GM18868 (cell line): ENCODE data around the gene ENPP6.
"Not testable (repeated sequence)": the region's sequence is repeated elsewhere in the genome, so short reads cannot be mapped to it uniquely, and the experiment has no call there.

Experiments
- ATAC-seq: cut with Tn5 transposase; IDR thresholded peaks from one replicate; pipeline ENCODE4 v1.9.1; 2021; ENCODE audit warnings: mild to moderate bottlenecking, moderate library complexity; ENCODE audit not compliant: unreplicated experiment

Gene ENPP6

DNA sequence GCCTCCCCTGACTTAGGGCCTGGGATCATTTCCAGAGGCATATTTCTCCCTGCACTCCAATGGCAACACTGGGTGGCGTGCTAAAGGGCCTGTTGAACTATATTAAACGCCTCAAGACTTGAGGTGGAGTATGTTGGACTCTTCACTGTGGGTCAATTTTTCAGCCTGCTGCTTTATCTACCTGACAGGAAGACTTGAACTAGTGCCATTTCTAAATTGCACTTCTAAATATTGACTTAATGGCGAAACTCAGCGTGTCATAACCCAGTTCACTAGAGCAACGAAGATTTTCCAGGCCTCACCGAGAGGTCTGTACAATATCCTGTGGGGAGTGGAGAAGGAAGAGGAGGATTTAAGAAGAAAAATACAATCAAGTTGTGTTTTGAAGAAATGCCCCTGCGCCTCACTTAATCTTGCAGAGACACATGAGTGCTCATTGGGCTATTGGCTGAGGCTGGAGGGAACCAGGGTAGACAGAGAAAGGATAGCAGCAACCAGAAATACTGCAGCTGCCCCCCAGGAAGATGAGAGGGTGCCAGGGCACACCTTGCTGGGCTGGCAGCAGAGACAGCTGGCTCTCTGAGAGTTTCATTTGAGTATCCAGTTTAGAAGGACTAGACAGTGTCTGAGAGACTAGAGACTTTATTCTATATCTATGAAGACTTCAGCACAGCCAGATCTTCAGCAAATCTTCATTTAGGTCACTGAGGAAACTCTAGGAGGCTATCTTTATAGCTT, 67.4 kb downstream of the ENPP6 start:
- ATAC-seq: no peak

- ATAC-seq: no peak
Observed at GRCh38 chr4:184148738-184149637, 68.7 kb downstream of the ENPP6 start.

DNA sequence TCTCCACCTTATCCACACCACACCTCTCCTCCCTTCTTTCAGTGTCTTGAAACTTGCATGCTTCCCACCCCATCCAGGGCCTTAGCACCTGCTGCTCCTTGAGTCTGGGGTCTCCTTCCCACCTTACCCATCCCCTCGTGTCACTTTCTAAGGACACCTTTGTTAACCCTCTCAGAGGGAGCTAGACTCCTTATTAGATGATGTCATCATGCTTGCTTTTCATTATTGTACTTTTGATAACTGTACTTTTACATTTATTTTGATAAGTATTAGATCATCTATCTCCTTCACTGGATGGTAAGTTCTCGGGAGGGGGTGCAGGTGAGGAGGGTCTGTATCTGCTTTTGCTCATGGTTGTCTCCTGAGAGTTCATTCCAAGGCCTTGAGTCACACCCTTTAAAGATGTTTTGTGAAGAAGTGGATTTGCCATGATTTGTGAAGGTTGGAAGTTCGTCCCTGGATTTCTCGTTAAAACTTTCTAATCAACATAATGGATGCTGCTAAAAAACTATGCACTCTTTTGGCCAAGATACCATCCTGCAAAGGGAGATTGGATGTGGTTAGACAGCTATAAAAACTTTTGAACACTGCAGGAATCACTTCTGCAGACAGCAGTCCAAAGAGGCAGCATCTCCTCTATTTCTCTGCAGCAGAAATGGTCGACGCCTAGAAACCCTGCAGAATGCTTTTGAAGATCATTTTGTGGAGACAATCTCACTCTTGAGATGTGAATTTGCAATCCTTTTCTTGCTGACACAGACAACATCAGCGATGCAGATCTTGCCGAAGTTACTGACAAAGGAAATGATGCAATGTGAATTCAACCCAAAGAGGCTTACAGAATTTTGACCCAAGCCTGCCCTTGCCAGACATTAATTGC, 69.6 kb downstream of the ENPP6 start:
- no peak for ATAC-seq

GRCh38 chr4:184146951-184147350, 70.7 kb downstream of the ENPP6 start:
- no peak for ATAC-seq

DNA sequence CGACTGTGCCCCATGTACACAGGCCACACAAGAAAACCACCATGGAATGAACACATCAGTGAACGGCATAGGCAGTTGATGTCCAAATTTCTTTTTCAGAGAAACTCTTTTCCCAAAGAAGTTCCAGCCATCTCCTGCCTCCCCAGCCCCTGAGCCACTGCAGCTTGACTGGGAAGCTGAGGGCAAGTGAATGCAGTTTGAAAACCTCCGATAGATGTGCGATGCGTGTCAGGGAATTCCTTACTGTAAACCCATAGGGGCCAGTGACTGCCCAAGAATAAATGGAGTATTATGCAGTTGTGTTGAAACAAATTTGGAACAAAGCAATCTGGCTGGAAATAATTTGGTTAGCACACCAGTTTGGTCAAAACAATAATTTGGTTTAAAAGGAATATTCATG, 72.1 kb downstream of the ENPP6 start:
- no peak for ATAC-seq

DNA sequence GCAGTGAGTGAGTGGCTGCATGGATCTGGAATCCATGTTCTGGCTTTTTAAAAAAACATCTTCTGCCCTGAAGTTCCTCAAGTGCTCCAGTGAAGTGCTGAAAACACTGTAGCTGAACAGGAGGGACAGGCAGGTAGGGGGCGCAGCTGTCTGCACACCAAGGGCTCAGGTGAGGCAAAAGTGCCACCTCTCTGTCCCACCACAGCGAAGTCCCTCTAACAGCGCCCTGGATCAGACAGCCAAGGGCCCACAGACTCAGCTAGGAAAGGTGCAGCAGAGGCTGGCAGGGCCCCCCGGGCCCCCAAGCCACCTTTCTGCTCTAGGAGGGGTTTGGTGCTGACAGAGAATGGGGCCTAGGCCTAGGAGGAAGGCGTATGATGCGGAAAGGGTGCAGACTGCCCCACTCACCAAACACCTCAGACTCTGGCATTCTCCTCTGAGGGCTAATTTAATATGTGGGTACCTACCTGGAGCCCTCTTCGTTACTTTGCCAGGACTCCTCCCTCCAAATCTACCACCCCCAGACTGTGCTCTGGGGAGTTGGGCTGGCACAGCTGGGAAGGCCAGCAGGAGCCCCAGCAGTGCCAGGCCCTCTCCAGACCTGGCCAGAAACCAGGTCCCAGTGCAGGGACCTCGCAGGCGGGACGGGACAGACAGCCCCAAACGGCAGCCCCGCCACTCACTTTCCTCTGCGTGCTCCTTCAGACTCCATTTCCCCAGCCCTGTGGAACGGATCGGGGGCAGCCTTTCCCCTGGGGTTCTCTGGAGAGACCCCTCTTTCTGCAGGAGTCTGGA, 73.7 kb downstream of the ENPP6 start:
- ATAC-seq: no peak

DNA sequence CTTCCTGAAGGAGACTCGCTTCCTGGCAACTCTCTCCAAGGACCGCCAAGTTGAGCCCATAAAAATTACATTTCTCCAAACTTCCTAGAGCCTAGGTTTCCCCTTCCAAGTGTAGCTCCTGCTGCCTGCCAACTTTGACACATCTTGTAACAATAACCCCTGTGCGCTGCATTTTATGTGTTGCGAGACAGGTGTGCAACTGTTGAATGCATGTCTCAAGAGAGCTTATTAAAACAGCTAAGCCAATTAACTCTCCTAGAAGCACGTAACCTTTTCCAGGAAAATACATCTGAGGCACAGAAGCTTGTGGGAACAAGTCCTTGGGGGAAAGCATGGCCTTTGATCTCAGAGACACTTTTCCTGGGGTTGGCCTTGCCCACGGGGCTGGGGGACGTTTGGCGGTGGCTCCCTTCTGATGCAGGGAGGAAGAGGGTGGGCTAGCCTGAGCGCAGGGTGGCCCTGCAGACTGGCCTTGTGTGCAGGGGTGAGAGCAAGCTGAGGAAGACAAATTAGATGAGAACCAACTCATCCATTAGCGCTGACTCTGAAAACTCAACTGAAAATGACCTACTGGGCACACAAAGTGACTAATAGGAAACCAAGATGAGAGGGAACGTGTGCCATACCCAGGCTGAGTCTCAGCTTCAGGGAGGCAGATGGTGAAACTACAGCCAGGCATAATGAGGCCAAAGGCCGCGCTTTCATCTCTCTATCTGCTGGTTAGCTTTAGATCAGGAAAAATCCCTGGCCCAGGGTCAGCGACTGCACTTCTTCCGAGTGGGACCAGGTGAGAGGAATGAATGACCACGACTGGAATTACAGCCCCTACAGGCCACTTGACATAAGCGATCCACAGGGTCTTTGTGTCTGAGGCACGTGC, 75.3 kb downstream of the ENPP6 start:
- no peak for ATAC-seq

DNA sequence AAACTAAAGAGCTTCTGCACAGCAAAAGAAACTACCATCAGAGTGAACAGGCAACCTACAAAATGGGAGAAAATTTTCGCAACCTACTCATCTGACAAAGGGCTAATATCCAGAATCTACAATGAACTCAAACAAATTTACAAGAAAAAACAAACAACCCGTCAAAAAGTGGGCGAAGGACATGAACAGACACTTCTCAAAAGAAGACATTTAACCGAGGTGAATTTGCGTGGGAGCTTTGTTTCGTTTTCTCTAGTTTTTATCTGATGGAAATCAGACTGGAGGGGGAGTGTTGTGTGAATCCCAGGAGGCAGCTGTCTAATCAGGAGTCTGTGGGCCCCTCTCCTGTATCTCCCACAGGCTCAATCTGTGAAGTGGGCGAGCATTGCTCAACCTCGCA, 76.8 kb downstream of the ENPP6 start:
- ATAC-seq: not testable (repeated sequence)

- no peak for ATAC-seq
Observed at GRCh38 chr4:184136525-184136924, 81.1 kb downstream of the ENPP6 start.

- ATAC-seq: no peak
Observed at GRCh38 chr4:184126800-184127199, 90.9 kb downstream of the ENPP6 start.

GRCh38 chr4:184122631-184123408, 94.9 kb downstream of the ENPP6 start:
- ATAC-seq: no peak

- no peak for ATAC-seq
Observed at GRCh38 chr4:184120549-184121127, 97.0 kb downstream of the ENPP6 start.

GRCh38 chr4:184117662-184118199, 99.9 kb downstream of the ENPP6 start:
- no peak for ATAC-seq

DNA sequence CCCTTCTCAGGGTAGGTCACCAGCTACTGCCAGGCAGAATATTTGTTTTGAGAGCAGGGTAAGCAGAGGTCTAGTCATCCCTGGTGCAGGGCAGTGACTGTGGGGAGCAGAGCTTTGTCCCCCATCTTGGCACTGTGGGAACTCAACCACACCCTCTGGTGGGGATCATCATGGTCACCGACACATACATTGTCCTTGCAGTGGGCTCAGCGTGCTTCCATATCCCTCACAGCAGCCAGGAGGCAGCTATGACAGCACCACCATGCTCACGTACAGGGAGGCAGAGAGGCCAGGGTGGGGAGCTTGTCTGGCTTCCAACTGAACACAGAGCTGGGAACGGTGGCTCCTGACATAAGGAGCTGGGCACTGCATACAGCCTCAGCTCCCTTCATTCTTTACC, 102.3 kb downstream of the ENPP6 start:
- ATAC-seq: no peak

GRCh38 chr4:184114431-184114830, 103.2 kb downstream of the ENPP6 start:
- ATAC-seq: no peak

DNA sequence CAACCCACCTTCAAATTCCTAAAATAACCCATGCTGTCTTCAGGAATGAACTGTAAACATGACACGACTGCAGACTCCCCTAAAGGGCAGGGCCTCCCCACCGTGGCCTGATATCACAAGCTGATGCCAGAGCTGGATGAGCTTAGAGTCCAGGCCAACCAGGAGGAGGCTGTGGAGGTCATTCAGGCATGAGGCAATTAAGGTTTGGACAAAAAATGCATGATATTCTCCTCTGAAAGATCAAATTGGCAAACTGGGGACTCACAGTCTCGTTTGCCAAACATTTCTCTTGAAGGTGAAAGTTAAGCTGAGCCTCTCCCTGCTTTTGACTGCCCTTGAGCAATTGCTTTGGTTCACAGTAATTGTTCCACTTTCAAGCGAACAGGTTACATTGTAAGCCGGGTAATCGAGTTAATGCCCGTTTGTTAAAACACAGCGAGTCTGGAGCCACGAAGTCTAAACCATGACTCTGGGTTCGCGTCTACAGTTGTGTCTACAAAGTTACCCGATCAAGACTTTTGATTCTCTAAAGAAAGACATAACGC, 105.6 kb downstream of the ENPP6 start:
- no peak for ATAC-seq

DNA sequence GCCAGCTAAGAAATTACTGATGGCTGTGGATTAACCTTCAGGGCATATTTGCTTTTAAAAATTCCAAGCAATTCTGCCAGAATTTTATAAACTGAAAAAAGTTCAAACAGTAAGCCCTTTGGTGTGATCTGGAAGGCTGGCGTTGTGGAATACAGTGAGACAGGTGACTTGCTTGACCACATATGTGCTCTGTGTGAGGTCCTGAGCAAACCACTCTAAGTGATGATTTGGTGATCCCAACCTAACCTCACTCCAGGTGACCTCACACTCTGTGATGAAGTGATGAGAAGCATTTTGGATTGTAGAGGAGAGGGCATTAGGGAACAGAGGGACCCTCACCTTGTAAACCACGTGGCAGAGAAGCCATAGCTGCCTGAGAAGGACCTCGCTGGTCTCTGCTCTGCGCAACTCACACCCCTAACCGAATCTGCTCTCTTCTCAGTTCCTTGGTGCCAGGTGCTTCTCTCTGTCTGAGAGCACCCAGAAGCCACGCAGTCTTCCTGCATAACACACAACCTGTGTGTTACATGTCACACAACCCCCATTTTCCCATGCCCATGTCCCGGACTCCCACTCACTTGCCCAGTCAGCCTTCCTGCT, 106.3 kb downstream of the ENPP6 start:
- ATAC-seq: no peak
